RPMI7951 (cell line): ENCODE results near the gene TAF1C. TPM values are rescaled to one million over a fixed set of nuclear protein-coding genes. Genes with fewer than 3 reads are reported as not detected.
"Not testable (repeated sequence)": the region's sequence is repeated elsewhere in the genome, so short reads cannot be mapped to it uniquely, and the experiment has no call there.

Source experiments
- DNase-seq: peaks from one replicate; pipeline ENCODE4 v3.0.0-alpha.2; 2012; ENCODE audit warnings: low read depth
- total RNA-seq: library from RNA; depleted of rRNA; stranded (reverse); fragments of >200 nt; shearing (Covaris generic); gene quantifications from 2 replicates; pipeline ENCODE4 v1.2.3, GENCODE V29; 2014; rRNA removed

Gene TAF1C, protein sequence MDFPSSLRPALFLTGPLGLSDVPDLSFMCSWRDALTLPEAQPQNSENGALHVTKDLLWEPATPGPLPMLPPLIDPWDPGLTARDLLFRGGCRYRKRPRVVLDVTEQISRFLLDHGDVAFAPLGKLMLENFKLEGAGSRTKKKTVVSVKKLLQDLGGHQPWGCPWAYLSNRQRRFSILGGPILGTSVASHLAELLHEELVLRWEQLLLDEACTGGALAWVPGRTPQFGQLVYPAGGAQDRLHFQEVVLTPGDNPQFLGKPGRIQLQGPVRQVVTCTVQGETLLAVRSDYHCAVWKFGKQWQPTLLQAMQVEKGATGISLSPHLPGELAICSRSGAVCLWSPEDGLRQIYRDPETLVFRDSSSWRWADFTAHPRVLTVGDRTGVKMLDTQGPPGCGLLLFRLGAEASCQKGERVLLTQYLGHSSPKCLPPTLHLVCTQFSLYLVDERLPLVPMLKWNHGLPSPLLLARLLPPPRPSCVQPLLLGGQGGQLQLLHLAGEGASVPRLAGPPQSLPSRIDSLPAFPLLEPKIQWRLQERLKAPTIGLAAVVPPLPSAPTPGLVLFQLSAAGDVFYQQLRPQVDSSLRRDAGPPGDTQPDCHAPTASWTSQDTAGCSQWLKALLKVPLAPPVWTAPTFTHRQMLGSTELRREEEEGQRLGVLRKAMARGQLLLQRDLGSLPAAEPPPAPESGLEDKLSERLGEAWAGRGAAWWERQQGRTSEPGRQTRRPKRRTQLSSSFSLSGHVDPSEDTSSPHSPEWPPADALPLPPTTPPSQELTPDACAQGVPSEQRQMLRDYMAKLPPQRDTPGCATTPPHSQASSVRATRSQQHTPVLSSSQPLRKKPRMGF
- 9.0 and 9.4 TPM in 2 replicates for total RNA-seq

DNA sequence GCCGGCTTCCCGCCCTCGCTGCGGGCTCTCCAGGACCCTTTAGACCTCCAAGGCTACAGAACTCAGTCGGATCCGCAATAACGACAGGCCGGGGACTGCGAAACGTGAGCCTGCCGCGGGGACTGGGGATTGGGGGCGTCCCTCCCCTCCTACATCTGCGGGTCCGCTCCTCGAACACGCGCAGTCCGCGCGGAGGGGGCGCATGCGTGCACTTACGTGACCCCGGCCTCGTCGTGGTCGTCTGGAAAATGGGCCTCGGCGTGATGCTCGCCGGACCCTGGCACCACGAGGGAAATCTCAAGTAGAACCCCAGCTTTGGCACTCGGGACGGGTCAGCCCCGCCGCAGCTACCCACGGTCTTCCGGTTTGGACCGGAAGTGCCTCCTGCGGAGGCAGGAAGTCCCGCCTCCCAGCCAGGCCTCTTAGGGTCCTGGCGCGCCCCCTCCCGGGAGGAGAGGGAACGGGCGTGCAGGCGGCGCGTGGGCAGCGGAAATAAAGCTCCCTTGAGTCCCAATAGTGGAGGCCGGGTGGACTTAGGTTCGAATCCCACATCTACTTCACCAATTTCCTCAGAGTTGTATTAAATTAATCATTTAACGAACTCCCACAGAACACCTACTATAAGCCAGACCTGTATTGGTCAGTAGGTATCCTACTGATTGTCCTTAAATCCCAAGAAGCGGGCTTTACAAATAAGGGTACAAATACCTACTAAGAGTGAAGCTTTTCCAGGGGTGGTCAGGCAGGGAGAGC, at the start of gene TAF1C:
TAF1C (minus strand) TSS at position 373 of the 753 bp plus-strand sequence. CDS start 2,069 bp downstream, outside the sequence.
- peak; percentile 89 for DNase-seq

DNA sequence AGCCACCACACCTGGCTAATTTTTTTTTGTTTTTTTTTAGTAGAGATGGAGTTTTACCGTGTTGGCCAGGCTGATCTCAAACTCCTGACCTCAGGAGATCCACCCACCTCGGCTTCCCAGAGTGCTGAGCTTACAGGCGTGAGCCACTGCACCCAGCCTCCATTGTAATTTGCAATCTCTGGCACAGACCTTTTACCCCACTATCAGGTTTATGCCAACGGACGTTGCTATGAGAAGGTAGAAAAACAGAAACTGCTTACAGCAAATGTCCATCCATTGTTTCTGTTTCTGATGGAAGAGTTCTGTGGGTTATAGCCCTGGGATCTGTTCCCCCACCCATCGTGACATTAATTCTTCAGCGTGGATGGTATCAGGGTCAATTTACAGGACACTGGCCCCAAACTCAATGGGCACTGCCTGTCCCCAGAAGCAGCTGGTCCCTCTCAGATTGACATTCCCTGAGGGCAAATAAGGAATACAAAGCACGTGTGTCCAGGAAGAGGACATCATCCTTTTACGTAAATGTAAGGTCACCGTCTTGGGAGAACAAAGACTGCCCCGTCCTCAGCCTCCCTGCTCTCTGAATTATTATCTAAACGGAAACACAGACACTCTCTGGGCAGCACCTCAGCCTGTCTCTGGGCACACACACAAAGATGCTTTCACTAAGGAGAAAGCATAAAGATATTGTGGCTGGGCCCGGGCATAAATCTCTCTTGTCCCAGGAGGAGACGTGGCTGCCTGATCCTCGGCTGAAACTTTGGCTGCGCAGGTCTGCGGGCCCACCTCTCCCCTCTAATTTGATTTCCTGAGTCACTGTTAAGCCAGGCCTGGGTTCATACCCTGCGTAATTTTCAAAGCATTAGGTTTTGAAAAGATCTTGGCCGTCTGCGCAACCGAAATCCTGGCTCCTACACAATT, 47.7 kb upstream of the TAF1C start:
- peak; percentile 28 for DNase-seq

DNA sequence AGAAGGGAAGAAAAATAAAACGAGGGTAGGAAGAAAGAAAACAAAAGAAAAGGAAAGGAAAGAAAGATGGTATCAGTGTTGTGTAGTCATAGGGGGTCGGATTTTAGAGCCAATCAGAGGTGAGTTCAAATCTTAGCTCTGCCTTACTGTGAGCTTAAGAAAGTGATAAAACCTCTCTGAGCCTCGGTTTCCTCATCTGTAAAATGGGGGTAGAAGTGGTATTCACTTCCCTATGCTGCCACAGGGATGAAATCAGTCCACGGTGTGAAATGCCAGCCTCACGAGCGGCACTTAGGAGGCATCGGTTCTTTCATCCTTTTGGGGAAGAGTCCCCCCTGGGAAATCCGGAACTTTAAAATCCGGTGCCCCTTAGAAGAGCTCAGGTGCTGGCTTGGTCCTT, 46.9 kb upstream of the TAF1C start:
- no peak for DNase-seq

DNA sequence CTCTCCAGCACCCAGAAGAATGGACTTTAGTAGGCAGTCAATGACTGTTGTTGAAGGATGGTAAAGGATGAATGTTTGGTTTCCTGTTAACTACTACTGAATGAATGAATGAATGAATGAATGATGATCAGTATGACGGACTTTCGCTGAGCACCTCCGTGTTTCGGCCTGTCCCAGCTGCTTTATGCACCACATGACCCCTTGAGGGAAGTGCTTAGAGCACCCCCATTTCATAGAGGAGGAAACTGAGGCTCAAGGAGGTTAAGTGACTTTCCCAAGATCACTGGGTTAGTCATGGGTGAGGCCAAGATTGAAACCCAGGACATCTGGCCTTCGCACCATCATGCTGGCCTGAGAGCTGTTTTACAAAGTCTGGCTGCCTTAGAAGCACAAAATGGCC, 46.1 kb upstream of the TAF1C start:
- no peak for DNase-seq

DNA sequence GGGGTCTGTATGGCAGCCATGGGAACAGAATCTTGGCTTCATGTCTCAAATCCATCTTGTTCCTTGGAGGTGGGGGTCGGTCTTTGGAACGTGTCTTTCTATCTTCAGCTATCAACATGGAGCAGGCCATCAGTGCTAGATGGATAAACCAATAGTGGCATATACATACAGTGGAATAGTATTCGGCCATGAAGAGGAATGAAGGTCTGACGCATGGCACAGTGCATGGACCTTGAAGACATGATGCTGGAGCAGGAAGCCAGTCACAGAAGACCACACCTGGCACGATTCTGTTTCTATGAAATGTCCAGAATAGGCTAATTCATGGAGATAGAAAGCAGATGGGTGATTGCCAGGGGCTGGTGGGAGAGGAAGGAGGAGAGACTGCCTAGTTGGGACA, 45.2 kb upstream of the TAF1C start:
- DNase-seq: no peak

DNA sequence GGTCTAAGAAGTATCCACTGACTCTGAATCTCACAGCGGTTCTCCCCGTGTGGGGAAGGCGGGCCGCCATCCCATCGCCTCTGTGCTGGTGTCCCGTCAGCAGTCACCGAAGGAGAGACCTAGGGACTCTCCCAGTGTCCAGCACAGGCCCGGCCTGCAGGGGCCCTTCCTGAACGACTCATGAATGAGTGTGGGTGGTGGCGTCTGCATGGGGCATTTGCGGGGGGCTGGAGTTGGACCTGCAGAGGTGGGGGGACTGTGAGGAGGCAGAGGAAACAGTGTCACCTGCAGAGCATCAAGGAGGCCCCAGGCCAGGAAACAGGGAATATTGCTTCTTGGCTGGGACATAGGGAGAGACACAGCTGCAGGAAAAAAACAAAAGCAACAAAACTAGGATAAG, 42.6 kb upstream of the TAF1C start:
- no peak for DNase-seq

DNA sequence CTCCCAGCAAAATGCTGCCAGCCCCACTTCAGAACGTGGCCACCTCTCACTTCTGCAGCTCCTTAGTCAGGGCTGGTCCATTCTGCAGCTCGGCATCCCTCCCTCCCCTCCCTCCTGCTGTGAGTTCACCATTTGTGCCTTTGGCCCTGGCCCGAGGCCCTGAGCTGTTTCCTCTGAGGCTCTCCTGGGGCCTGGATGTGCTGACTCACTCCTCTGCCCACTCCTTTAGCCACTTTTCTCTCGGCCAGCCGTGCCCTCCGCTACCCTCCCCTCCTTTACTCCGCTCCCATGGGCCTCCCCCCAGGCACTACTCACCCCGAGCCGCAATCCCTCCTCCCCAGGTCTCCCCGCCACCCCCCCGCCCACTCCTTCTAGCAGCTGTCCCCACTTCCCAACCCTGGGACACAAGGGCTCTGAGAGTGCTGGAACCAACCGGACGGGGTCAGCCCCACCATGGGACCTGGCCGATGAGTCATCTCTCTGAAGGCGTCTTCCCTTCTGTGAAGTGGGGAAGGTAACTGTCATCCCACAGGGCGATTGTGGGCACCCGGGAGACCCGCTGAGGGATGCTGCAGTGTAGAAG, 41.5 kb upstream of the TAF1C start:
- DNase-seq: peak; percentile 91

DNA sequence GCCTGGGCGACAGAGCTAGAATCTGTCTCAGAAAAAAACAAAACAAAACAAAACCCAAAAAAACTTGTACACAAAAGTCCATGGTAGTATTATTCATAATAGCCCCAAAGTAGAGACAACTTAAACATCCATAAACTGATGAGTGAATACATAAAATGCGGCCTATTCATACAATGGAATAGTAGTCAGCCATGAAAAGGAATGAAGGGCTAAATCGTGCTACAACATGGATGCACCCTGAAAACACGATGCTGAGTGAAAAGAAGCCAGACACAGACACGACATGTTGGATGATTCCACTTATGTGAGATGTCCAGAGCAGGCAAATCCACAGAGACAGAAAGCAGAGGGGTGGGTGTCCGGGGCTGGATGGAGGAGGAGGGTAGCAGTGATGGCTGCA, 40.7 kb upstream of the TAF1C start:
- no peak for DNase-seq

DNA sequence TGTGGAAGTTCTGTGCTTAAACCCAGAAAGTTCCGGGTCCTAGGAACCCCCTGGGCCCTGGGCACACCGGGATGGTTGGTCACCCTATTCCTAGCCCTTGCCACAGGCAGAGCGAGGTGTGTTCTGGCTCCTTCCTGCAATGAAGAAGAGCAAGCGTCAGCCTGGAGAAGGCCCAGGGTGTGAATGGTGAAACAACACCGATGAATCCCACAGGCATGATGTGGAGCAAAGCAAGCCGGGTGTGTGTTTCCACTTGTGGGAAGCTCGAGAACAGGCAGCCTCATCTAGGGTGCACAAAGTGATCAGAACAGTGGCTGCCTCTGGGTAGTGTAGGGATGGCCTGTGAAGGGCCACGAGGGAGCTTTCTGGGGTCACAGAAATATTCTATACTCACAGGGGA, 39.2 kb upstream of the TAF1C start:
- DNase-seq: no peak

DNA sequence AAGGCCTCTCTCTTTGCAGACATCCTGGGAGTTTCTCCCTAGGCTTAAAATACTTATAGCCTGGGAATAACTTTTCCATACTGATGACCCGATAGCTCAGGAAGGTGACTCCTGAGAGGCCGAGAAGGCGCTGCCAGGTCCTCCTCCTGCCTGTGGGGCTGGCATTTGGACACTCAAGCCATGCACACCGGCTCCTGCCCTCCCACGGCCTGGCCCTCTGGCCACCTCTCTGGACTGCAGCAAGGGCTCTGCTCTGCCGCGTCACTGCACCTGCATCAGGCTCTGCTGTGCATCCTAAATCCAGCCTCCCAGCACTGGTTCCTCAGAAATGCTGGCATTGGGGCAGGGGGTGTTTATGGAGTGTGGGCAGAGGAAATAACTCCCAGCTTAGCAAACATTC, 38.7 kb upstream of the TAF1C start:
- DNase-seq: no peak

DNA sequence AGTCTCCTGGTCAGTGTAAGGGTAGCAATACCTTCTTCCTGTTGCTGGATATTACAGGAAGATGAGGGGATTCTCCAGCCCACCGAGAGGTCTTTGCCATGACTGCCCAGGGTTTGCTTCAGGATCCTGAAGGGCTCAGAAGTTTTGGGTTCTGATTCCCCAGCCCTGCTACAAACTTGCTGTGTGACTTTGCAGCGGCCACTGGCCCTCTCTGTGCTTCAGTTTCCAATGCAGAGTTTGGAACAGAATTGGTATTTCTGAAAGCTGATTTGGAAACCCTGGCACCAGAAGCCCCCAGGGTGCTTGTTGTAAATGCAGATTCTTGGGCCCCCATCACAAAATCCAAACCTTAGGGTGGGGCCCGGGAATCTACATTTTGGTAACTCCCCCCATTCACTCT, 38.3 kb upstream of the TAF1C start:
- no peak for DNase-seq

DNA sequence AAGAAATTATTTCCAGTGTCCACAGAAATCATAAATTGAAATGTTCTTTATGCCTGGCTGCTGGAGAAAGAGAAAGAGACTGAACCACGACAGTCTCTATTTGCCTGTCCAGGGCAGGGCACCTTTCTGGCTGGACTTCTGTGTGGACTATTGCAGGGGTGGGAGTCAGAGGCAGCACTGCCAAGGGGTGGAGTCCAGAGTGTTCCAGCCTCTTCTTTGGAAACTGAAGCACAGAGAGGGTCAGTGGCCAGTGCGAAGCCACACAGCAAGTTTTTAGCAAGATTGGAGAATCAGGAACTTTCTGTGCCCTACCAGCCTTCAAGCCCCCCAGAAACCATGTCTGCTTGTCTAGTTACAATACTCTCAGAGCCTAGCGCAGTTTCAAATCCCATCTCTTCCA, 37.7 kb upstream of the TAF1C start:
- no peak for DNase-seq

DNA sequence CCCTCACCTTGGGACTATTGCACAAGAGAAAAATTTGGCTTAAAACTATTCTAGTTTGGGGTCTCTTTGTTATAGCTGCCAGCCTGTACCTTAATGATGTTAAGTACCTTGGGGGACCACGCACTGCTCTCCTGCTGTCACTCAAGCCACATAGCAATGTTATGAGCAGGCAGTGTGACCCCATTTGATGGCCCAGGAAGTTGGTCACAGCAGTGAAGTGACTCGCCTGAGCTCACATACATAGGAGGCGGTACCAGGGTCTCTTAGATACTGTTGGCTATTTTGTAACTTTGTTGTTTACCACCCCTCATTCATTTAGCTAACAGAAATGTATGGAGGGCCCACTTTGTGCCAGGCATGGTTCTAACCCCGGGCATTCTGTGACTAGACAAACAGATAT, 36.6 kb upstream of the TAF1C start:
- DNase-seq: no peak

DNA sequence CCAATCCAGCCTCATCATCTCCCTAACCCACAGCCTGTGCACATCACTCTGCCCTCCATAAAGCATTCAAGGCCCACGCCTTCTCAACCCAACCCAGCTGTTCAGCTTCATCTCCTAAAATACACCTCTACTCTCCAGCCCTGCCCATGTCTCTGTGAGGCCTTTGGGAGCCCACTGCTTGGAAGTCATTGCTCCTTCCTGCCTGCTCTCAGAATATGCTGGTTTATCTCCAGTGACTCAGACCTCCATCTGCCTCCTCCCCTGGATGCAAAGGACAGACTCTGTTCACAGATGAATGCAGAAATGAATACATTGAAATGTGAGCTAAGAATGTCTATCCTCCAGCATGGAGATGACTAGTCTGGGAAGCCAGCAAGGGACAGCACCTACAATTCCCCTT, 34.0 kb upstream of the TAF1C start:
- no peak for DNase-seq

DNA sequence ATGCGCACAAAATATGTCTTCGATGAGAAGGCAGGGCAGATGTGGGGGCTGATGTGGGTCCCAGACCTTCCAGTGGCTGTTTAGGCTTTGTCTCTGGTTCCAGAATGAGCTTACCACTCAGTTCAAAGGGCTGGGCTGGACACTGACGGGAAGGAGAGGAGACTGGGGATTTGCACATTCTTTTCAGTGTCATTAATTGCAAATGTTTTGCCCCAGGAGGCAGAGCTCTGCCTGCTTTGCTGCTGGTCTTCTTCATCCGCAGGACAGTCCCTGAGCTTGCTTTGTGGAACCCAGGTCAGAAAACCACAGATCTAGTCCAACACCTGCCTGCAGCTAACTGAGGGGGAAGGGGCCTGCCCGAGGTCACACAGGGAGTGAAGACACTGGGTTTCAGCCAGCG, 32.1 kb upstream of the TAF1C start:
- DNase-seq: no peak

DNA sequence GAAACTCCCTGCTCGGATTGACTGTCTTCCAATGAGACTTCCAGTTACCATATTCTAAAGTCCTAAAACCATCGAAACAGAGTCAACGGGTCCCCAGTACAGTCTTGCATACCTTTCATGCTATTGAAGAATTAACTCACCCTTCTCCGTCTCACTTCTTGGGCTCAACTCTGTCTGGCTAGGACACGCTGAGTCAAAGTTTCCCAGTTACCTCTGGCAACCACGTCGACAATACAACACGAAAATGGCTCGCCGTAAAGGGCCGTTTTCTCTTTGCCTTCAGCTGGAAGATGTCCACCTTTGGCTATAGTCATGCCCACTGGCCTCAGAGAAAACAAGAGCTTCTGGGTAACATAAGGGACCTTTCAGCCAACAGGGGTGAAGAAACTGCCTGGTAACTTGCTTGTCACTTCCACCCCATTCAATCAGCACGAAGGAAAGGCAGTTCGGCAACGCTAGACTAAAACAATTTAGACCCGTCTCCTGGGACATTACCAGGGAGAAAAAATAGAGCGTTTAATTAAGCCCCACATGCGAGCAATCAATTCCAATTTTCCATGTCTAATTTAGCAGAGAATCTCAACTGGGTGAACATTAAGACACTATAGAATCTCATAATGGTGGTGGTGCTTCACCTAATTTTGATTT, 31.4 kb upstream of the TAF1C start:
- no peak for DNase-seq

DNA sequence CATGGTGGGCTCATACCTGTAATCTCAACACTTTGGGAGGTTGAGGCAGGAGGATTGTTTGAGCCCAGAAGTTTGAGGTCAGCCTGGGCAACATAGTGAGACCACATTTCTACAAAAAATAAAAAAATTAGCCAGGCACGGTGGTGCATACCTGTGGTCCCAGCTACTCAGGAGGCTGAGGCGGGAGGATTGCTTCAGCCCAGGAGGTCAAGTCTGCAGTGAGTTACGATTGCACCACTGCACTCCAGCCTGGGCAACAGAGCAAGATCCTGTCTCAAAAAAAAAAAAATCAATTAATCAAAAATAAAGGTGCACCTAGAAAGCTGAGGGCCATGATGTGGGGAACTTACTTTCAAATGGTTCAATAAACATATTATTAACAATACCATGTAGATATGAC, 29.3 kb upstream of the TAF1C start:
- not testable (repeated sequence) for DNase-seq

DNA sequence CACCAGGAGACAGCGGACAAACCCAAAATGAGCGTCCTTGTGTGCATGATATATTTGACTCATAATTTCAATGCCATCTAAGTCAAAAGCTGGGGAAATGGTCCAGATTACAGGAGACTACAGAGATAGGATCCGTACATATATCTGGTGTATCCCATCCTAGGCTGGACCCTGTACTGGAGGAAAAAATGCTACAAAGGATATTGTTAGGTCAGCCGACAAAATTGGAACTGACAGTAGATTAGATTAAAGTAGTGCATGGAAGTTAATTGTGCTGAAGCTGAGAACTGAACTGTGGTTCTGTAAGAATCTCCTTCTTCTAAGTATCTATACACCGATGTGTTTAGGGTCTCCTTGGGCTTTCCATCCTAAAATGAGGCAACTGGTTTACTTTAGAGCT, 28.7 kb upstream of the TAF1C start:
- DNase-seq: no peak

DNA sequence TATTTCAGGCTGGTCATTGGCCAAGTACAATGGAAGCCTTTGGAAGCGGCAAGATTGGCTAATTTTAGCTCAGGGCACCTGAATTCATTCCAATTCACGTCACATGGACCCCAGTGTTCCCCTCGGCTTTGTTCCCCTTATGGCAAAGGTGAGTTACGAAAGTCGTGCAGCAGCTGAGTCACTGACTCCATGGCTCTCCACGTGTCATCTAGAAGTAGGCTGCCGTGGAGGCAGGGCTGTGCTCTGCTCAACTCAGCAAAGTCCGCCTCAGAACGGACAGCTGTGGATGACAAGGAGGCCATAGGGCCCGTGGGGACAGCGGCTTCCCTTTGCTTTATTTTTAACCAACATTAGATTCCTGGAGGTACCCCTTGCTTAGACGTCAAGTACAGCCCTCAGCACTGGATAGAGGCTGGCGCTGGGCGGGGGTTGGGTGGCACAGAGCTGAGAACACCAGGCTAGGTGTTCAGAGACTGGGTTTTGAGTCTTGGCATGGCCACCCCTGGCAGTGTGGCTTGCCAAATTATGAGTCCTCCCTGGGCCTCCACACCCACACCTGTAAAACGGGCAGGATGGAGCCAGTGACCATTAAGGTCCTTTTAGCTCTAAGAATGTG, 27.7 kb upstream of the TAF1C start:
- no peak for DNase-seq

DNA sequence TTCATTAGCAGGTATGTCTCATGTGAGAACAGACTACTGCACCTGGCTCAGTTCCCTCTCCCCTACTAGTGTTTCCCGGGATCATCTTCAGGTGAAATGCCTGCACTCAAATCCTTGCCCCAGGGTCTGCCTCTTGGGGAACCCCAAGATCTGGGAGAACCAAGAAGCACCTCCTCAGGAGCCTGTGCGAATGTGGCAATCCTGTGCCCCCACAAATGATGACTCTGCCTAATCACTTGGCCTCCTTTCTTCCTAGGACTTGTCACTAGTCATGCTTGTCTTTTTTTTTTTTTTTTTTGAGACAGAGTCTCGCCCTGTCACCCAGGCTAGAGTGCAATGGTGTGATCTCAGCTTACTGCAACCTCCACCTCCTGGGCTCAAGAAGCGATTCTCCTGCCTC, 25.8 kb upstream of the TAF1C start:
- no peak for DNase-seq
